GM19238 (cell line): Measurements from ENCODE around the gene ALG14.
A peak's percentile ranks its signal among the peaks of the same experiment; 100 is the strongest.

Source experiments
- DNase-seq: peaks from one replicate; pipeline ENCODE4 v3.0.0; 2011; ENCODE audit warnings: low spot score; ENCODE audit not compliant: insufficient read length

The ALG14 gene

GRCh38 chr1:94931254-94931841 is 141.4 kb downstream of the ALG14 start:
- no peak for DNase-seq

GRCh38 chr1:94929351-94930217 is 143.2 kb downstream of the ALG14 start:
- no peak for DNase-seq

GRCh38 chr1:94928293-94928939 is 144.3 kb downstream of the ALG14 start:
- DNase-seq: no peak

- DNase-seq: no peak
These were observed 145.2 kb downstream of the ALG14 start for GRCh38 chr1:94927405-94928175.

- peak; percentile 68 for DNase-seq
These were observed 145.8 kb downstream of the ALG14 start, which contains the start of gene CNN3 for GRCh38 chr1:94926915-94927404. TSS of gene CNN3 (minus strand) at chr1:94927110. CDS start at chr1:94926894, 216 bp downstream.

- DNase-seq: peak; percentile 25
These were observed 146.4 kb downstream of the ALG14 start for GRCh38 chr1:94926126-94926914.

GRCh38 chr1:94925561-94926125 is 147.1 kb downstream of the ALG14 start:
- DNase-seq: no peak

- DNase-seq: no peak
These were observed 147.7 kb downstream of the ALG14 start for GRCh38 chr1:94925004-94925403.
